ENCODE data around the gene RUFY3.

The RUFY3 gene

DNA sequence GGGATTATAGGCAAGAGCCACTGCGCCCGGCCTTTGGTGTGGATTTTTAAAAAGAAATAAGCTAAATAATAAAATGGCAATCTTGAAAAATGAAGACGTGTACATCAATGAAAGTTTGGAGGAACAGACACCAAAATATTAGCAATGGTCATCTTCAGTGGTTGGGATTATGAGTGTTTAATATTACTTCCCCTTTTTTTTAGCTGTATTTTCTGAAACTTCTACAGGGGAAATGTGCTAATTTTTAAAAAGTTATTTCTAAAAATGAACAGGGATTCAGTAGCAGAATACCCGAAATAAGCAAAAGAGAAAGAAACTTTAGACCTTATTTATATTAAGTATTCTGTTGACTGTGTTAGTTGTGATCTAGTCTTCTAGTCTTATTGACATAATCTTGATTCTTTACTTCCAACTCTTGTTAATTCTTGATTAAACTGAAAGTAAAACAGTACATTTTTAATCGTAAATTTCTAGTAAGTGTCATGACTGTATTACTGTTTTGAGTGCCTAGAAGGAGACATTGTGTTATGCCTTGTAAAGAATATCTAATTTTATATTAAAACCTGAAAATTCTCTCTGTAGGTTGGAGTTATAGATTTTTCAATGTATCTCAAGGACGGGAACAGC lies 51.3 kb downstream of the RUFY3 start:
- Histone ChIP-seq H3K4me3 (ENCODE audit: low read length) (no peak overlapping the region), H3K36me3 (ENCODE audit: control insufficient read depth, insufficient read depth, low read length) (peaks cover 11% of the 10 kb centered on the region), H3K27me3 (ENCODE audit: control insufficient read depth, insufficient read depth, low read length) (no peaks in the 10 kb centered on the region), H3K27ac (ENCODE audit: low read depth, low read length) (no peak overlapping the region), H3K4me1 (ENCODE audit: control insufficient read depth, insufficient read depth, low read length) (no peaks in the 10 kb centered on the region), H3K9ac (ENCODE audit: low read length) (no peak overlapping the region)

DNA sequence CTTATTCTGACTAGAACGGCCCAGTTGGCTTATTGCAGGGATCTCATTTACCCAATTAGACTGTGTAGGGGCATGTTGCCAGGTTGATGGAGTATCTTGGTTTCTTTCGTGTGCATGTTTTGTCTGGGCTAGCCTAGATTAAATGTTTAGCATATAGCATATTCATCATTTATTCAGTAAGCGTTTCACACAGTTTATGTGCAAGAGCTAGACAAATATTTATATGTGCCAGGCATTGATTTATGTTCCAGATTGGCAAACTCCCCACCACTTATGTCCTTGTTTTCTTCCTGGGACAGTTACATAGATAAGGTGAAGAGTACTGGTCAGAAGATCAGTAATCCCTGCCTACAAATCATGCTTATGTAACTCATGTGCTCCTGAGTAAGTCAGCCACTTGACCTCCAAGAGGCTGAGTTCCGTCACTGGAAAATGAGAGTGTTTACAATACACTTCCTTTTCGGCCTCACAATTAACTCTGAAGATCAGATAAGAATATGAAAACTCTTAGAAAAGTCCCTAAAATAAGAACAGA lies 57.2 kb downstream of the RUFY3 start:
- Histone ChIP-seq H3K4me1 (ENCODE audit: control insufficient read depth, insufficient read depth, low read length) (no peaks in the 10 kb centered on the region), H3K9ac (ENCODE audit: low read length) (no peak overlapping the region), H3K27me3 (ENCODE audit: control insufficient read depth, insufficient read depth, low read length) (no peaks in the 10 kb centered on the region), H3K36me3 (ENCODE audit: control insufficient read depth, insufficient read depth, low read length) (peaks cover 7% of the 10 kb centered on the region), H3K27ac (ENCODE audit: low read depth, low read length) (peak overlapping the region; percentile 32), H3K4me3 (ENCODE audit: low read length) (no peak overlapping the region)

- H3K27ac ChIP-seq (ENCODE audit: low read depth, low read length), result no peak overlapping the region
- no peak overlapping the region for H3K9ac ChIP-seq (ENCODE audit: low read length)
Measured at GRCh38 chr4:70783096-70783495, 61.3 kb downstream of the RUFY3 start.

GRCh38 chr4:70787496-70787895 lies 65.7 kb downstream of the RUFY3 start:
- H3K27me3 ChIP-seq (ENCODE audit: control insufficient read depth, insufficient read depth, low read length), result no peaks in the 10 kb centered on the region
- no peak overlapping the region for H3K4me3 ChIP-seq (ENCODE audit: low read length)
- H3K36me3 ChIP-seq (ENCODE audit: control insufficient read depth, insufficient read depth, low read length), result peaks cover 11% of the 10 kb centered on the region
- no peak overlapping the region for H3K9ac ChIP-seq (ENCODE audit: low read length)
- H3K27ac ChIP-seq (ENCODE audit: low read depth, low read length), result no peak overlapping the region
- H3K4me1 ChIP-seq (ENCODE audit: control insufficient read depth, insufficient read depth, low read length), result no peaks in the 10 kb centered on the region

More at GRCh38 chr4:70783096-70783495, 61.3 kb downstream of the RUFY3 start:
- Histone ChIP-seq H3K27me3 (ENCODE audit: control insufficient read depth, insufficient read depth, low read length) (no peaks in the 10 kb centered on the region), H3K36me3 (ENCODE audit: control insufficient read depth, insufficient read depth, low read length) (peaks cover 8% of the 10 kb centered on the region), H3K4me1 (ENCODE audit: control insufficient read depth, insufficient read depth, low read length) (no peaks in the 10 kb centered on the region), H3K4me3 (ENCODE audit: low read length) (no peak overlapping the region)

GRCh38 chr4:70788733-70789132 lies 67.0 kb downstream of the RUFY3 start:
- H3K4me1 ChIP-seq (ENCODE audit: control insufficient read depth, insufficient read depth, low read length), result no peaks in the 10 kb centered on the region
- no peaks in the 10 kb centered on the region for H3K27me3 ChIP-seq (ENCODE audit: control insufficient read depth, insufficient read depth, low read length)
- no peak overlapping the region for H3K9ac ChIP-seq (ENCODE audit: low read length)
- H3K36me3 ChIP-seq (ENCODE audit: control insufficient read depth, insufficient read depth, low read length), result peaks cover 11% of the 10 kb centered on the region
- no peak overlapping the region for H3K27ac ChIP-seq (ENCODE audit: low read depth, low read length)
- no peak overlapping the region for H3K4me3 ChIP-seq (ENCODE audit: low read length)

DNA sequence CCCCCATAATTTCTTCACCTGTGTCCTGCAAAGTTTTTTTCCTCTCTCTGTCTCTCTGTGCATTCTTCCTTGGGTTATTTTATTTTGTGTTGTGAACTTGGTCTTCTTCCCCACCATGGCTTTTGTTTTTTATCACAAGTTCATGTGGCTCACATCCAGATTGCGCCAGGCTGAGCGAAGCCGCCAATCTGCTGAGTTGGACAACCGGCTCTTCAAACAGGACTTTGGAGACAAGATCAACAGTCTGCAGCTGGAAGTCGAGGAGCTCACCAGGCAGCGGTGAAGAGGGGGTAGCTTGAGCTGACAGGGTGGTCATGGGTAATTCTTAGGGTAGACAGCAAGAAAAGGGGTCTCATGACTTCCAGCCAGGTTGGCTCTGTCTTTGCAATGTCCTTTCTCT lies 71.9 kb downstream of the RUFY3 start:
- H3K27me3 ChIP-seq (ENCODE audit: control insufficient read depth, insufficient read depth, low read length), result no peaks in the 10 kb centered on the region
- peaks cover 10% of the 10 kb centered on the region for H3K36me3 ChIP-seq (ENCODE audit: control insufficient read depth, insufficient read depth, low read length)
- no peak overlapping the region for H3K4me3 ChIP-seq (ENCODE audit: low read length)
- H3K4me1 ChIP-seq (ENCODE audit: control insufficient read depth, insufficient read depth, low read length), result no peaks in the 10 kb centered on the region
- no peak overlapping the region for H3K27ac ChIP-seq (ENCODE audit: low read depth, low read length)
- no peak overlapping the region for H3K9ac ChIP-seq (ENCODE audit: low read length)

DNA sequence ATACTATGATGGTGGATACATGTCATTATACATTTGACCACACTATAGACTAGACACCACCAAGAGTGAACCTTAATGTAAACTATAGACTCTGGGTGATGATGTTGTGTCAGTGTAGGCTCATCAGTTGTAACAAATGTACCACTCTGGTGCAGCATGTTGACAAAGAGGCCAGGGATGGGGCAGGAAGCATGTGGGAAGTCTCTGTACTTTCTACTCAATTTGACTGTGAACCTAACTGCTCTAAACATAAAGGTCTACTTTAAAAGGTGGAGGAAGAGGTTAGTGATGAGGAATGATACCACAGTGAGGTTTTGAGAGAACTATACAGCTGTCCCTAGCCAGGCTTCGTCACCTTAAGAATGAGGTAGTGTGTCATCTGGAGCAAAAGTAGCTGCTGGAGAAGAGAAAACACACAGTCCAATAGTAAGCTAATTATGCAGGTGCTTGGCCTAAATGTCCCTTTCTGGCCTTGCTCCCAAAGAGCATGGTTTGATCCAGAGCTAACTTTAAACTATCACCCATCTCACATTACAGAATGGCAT lies 79.6 kb downstream of the RUFY3 start:
- no peaks in the 10 kb centered on the region for H3K27me3 ChIP-seq (ENCODE audit: control insufficient read depth, insufficient read depth, low read length)
- H3K4me1 ChIP-seq (ENCODE audit: control insufficient read depth, insufficient read depth, low read length), result no peaks in the 10 kb centered on the region
- H3K4me3 ChIP-seq (ENCODE audit: low read length), result no peak overlapping the region
- no peak overlapping the region for H3K27ac ChIP-seq (ENCODE audit: low read depth, low read length)
- H3K36me3 ChIP-seq (ENCODE audit: control insufficient read depth, insufficient read depth, low read length), result peaks cover 3% of the 10 kb centered on the region
- no peak overlapping the region for H3K9ac ChIP-seq (ENCODE audit: low read length)

DNA sequence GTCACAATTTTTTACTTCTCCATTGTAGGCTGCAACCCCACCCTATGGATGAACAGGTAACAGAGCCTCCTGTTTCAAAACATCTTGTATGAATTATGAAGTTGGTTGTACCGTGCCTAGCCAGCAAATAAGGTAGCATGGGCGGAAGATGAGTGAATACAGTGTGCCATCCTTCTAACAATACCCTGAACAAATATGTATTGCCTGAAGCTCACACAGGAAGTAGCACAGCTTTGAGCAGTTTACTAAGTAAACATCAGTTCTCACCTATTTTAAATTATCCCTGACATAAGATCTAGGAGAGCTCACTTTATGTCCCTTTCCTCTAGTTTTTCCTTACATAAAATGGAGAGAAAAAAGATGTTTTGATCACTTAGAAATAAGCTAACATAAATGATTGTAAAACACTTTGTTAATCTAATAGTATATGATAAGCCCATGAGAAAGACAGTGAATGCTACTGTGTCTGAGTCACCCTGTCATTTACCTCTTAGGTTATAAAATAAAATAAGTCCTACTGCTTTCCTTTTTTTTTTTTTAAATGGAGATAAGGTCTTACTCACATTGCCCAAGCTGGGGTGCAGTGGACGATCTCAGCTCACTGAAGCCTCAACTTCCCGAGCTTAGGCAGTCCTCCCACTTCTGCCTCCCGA lies 81.3 kb downstream of the RUFY3 start:
- peaks cover 3% of the 10 kb centered on the region for H3K36me3 ChIP-seq (ENCODE audit: control insufficient read depth, insufficient read depth, low read length)
- no peaks in the 10 kb centered on the region for H3K27me3 ChIP-seq (ENCODE audit: control insufficient read depth, insufficient read depth, low read length)
- no peaks in the 10 kb centered on the region for H3K4me1 ChIP-seq (ENCODE audit: control insufficient read depth, insufficient read depth, low read length)
- H3K27ac ChIP-seq (ENCODE audit: low read depth, low read length), result no peak overlapping the region
- H3K4me3 ChIP-seq (ENCODE audit: low read length), result no peak overlapping the region
- no peak overlapping the region for H3K9ac ChIP-seq (ENCODE audit: low read length)

GRCh38 chr4:70808151-70808550 lies 86.4 kb downstream of the RUFY3 start:
- H3K27me3 ChIP-seq (ENCODE audit: control insufficient read depth, insufficient read depth, low read length), result no peaks in the 10 kb centered on the region
- H3K9ac ChIP-seq (ENCODE audit: low read length), result no peak overlapping the region
- H3K36me3 ChIP-seq (ENCODE audit: control insufficient read depth, insufficient read depth, low read length), result no peaks in the 10 kb centered on the region
- H3K4me1 ChIP-seq (ENCODE audit: control insufficient read depth, insufficient read depth, low read length), result no peaks in the 10 kb centered on the region
- no peak overlapping the region for H3K27ac ChIP-seq (ENCODE audit: low read depth, low read length)
- H3K4me3 ChIP-seq (ENCODE audit: low read length), result no peak overlapping the region

- Histone ChIP-seq H3K27me3 (ENCODE audit: control insufficient read depth, insufficient read depth, low read length) (no peaks in the 10 kb centered on the region), H3K36me3 (ENCODE audit: control insufficient read depth, insufficient read depth, low read length) (peaks cover 9% of the 10 kb centered on the region), H3K4me1 (ENCODE audit: control insufficient read depth, insufficient read depth, low read length) (no peaks in the 10 kb centered on the region), H3K4me3 (ENCODE audit: low read length) (no peak overlapping the region), H3K9ac (ENCODE audit: low read length) (no peak overlapping the region), H3K27ac (ENCODE audit: low read depth, low read length) (no peak overlapping the region)
Measured at GRCh38 chr4:70815370-70815769, 93.6 kb downstream of the RUFY3 start.

- Histone ChIP-seq H3K9ac (ENCODE audit: low read length) (no peak overlapping the region), H3K36me3 (ENCODE audit: control insufficient read depth, insufficient read depth, low read length) (peaks cover 9% of the 10 kb centered on the region), H3K4me3 (ENCODE audit: low read length) (no peak overlapping the region), H3K27me3 (ENCODE audit: control insufficient read depth, insufficient read depth, low read length) (no peaks in the 10 kb centered on the region), H3K4me1 (ENCODE audit: control insufficient read depth, insufficient read depth, low read length) (no peaks in the 10 kb centered on the region), H3K27ac (ENCODE audit: low read depth, low read length) (no peak overlapping the region)
Measured at GRCh38 chr4:70816894-70817293, 95.1 kb downstream of the RUFY3 start.

GRCh38 chr4:70818173-70818855 lies 96.5 kb downstream of the RUFY3 start:
- H3K27me3 ChIP-seq (ENCODE audit: control insufficient read depth, insufficient read depth, low read length), result no peaks in the 10 kb centered on the region
- peaks cover 9% of the 10 kb centered on the region for H3K36me3 ChIP-seq (ENCODE audit: control insufficient read depth, insufficient read depth, low read length)

More at GRCh38 chr4:70818173-70818855, 96.5 kb downstream of the RUFY3 start:
- H3K4me3 ChIP-seq (ENCODE audit: low read length), result no peak overlapping the region
- no peak overlapping the region for H3K27ac ChIP-seq (ENCODE audit: low read depth, low read length)
- no peaks in the 10 kb centered on the region for H3K4me1 ChIP-seq (ENCODE audit: control insufficient read depth, insufficient read depth, low read length)
- no peak overlapping the region for H3K9ac ChIP-seq (ENCODE audit: low read length)

Measured in rectal smooth muscle tissue (tissue), 1 donor.